Bronchial epithelial cell (primary cell): ENCODE data around the gene ABCA4. TPM values are rescaled to one million over a fixed set of nuclear protein-coding genes. Genes with fewer than 3 reads are reported as not detected.

Source experiments
- DNase-seq: peaks from one replicate; pipeline ENCODE4 v3.0.0-alpha.2; 2010; ENCODE audit warnings: low read depth
- FAIRE-seq: peaks from 2 replicates; lab custom pipeline; 2011; peaks lifted over from hg19 to GRCh38; lab: Jason Lieb, UNC
- H3K27me3 ChIP-seq: 2 replicates; pipeline ENCODE4 v1.5.1; 2011; ENCODE audit warnings: low read length; ENCODE audit not compliant: control insufficient read depth, insufficient read depth
- H3K36me3 ChIP-seq: 2 replicates; pipeline ENCODE4 v1.5.1; 2011; ENCODE audit warnings: low read length; ENCODE audit not compliant: control insufficient read depth, insufficient read depth
- H3K4me3 ChIP-seq: 2 replicates; pipeline ENCODE4 v1.5.1; 2011; ENCODE audit warnings: mild to moderate bottlenecking, low read depth, low read length, control low read depth
- CTCF ChIP-seq: IDR thresholded peaks from 2 replicates; pipeline ENCODE4 v1.5.1; 2011; ENCODE audit warnings: mild to moderate bottlenecking, moderate library complexity, low read length, control low read depth, inconsistent platforms; ENCODE audit not compliant: insufficient read depth, severe bottlenecking
- total RNA-seq: library from RNA; depleted of rRNA; stranded (reverse); fragments of >200 nt; gene quantifications from 2 replicates; pipeline ENCODE4 v1.2.1, GENCODE V29; 2014

Gene ABCA4
- total RNA-seq, 1 donor from 2014 or later = under 0.01 TPM

GRCh38 chr1:94049791-94050190, 71.2 kb downstream of the ABCA4 start:
- FAIRE-seq = no peak
- Histone ChIP-seq H3K36me3 (no peaks in the 10 kb centered on the region), H3K27me3 (no peaks in the 10 kb centered on the region), H3K4me3 (no peak overlapping the region)
- TF ChIP-seq CTCF = no peak
- DNase-seq = no peak

- no peak for FAIRE-seq
- no peak for TF ChIP-seq CTCF
These were observed 72.4 kb downstream of the ABCA4 start for GRCh38 chr1:94048413-94049164.

GRCh38 chr1:94047949-94048348, 73.0 kb downstream of the ABCA4 start:
- DNase-seq (no peak), FAIRE-seq (no peak)
- Histone ChIP-seq H3K27me3 (no peaks in the 10 kb centered on the region), H3K36me3 (no peaks in the 10 kb centered on the region), H3K4me3 (no peak overlapping the region)
- no peak for TF ChIP-seq CTCF

More at GRCh38 chr1:94048413-94049164, 72.4 kb downstream of the ABCA4 start:
- Histone ChIP-seq H3K4me3 (no peak overlapping the region), H3K36me3 (no peaks in the 10 kb centered on the region), H3K27me3 (no peaks in the 10 kb centered on the region)
- no peak for DNase-seq

GRCh38 chr1:94045465-94046056, 75.4 kb downstream of the ABCA4 start:
- FAIRE-seq (peak; percentile 81), DNase-seq (peak; percentile 88)
- TF ChIP-seq CTCF = peak; percentile 76
- Histone ChIP-seq H3K27me3 (no peaks in the 10 kb centered on the region), H3K4me3 (no peak overlapping the region), H3K36me3 (no peaks in the 10 kb centered on the region)

GRCh38 chr1:94044891-94045290, 76.1 kb downstream of the ABCA4 start:
- H3K4me3 ChIP-seq = no peak overlapping the region
- FAIRE-seq = no peak
- H3K36me3 ChIP-seq = no peaks in the 10 kb centered on the region
- no peak for DNase-seq
- no peak for TF ChIP-seq CTCF
- no peaks in the 10 kb centered on the region for H3K27me3 ChIP-seq
